HG03039 (cell line): ENCODE results near the gene SNX8.

ENCODE experiments used
- ATAC-seq: cut with Tn5 transposase; IDR thresholded peaks from one replicate; pipeline ENCODE4 v1.9.1; 2021; ENCODE audit warnings: mild to moderate bottlenecking, moderate library complexity; ENCODE audit not compliant: unreplicated experiment

SNX8 gene

GRCh38 chr7:2209146-2209960, 104.9 kb downstream of the SNX8 start:
- peak; percentile 54 for ATAC-seq

GRCh38 chr7:2208712-2209111, 105.5 kb downstream of the SNX8 start:
- ATAC-seq, result no peak

GRCh38 chr7:2205036-2205780, 109.0 kb downstream of the SNX8 start:
- ATAC-seq, result no peak

- no peak for ATAC-seq
These were observed 109.8 kb downstream of the SNX8 start for GRCh38 chr7:2204446-2204845.

- ATAC-seq, result no peak
These were observed 110.4 kb downstream of the SNX8 start for GRCh38 chr7:2203766-2204300.

GRCh38 chr7:2202901-2203765, 111.1 kb downstream of the SNX8 start:
- ATAC-seq, result no peak

- no peak for ATAC-seq
These were observed 111.9 kb downstream of the SNX8 start for GRCh38 chr7:2202361-2202761.
